H1 (cell line): ENCODE measurements around the gene NHSL2.
A peak's percentile ranks its signal among the peaks of the same experiment; 100 is the strongest.

ENCODE experiments used
- ATF3 ChIP-seq: IDR thresholded peaks from 2 replicates; pipeline ENCODE4 v1.6.1; 2011; ENCODE audit warnings: low read depth, mild to moderate bottlenecking, low read length; ENCODE audit not compliant: insufficient read depth
- CBX8 ChIP-seq: fragments of 300-800, 300-1000 bp; sonication (generic); IDR thresholded peaks from 2 replicates; pipeline ENCODE4 v1.7.1; 2016; ENCODE audit warnings: low read depth, low read length, borderline replicate concordance
- CREB1 ChIP-seq: IDR thresholded peaks from 2 replicates; pipeline ENCODE4 v1.6.1; 2012; ENCODE audit warnings: inconsistent platforms
- NRF1 ChIP-seq: IDR thresholded peaks from 2 replicates; pipeline ENCODE4 v1.6.1; 2011; ENCODE audit warnings: mild to moderate bottlenecking, low read depth, low read length, improper control_type of control experiment
- RFX5 ChIP-seq: IDR thresholded peaks from 2 replicates; pipeline ENCODE4 v1.6.1; 2011; ENCODE audit warnings: low read depth, low read length, improper control_type of control experiment, borderline replicate concordance
- RNF2 ChIP-seq: fragments of 200-900, 300-1000 bp; sonication (generic); IDR thresholded peaks from 2 replicates; pipeline ENCODE4 v1.7.1; 2016; ENCODE audit warnings: borderline replicate concordance, low read depth, mild to moderate bottlenecking, antibody characterized with exemption, low read length; ENCODE audit not compliant: poor library complexity, severe bottlenecking; ENCODE audit errors: missing control alignments
- RXRA ChIP-seq: IDR thresholded peaks from 2 replicates; pipeline ENCODE4 v1.6.1; 2011; ENCODE audit warnings: low read depth, mild to moderate bottlenecking, low read length, moderate library complexity; ENCODE audit not compliant: insufficient read depth
- SIN3A ChIP-seq, 2 experiments: IDR thresholded peaks in 1 of 2; conservative IDR thresholded peaks in 1 of 2; 2 replicates each; pipeline ENCODE4 v1.6.1; 2011 to 2012; ENCODE audit warnings: low read length in 2 of 2, improper control_type of control experiment in 1 of 2, low read depth in 1 of 2, mild to moderate bottlenecking in 1 of 2
- TF ChIP-seq, protein P1 (sequence below), 3 experiments: IDR thresholded peaks; 1 replicate in 2 of 3; 2 replicates in 1 of 3; pipeline versions ENCODE4 v1.5.1 to v1.6.1; 2011; ENCODE audit warnings: low read length in 3 of 3, mild to moderate bottlenecking in 3 of 3, inconsistent platforms in 2 of 3, low read depth in 1 of 3, moderate library complexity in 1 of 3; ENCODE audit not compliant: insufficient read depth in 1 of 3; ENCODE audit errors: control extremely low read depth in 1 of 3

DNA sequence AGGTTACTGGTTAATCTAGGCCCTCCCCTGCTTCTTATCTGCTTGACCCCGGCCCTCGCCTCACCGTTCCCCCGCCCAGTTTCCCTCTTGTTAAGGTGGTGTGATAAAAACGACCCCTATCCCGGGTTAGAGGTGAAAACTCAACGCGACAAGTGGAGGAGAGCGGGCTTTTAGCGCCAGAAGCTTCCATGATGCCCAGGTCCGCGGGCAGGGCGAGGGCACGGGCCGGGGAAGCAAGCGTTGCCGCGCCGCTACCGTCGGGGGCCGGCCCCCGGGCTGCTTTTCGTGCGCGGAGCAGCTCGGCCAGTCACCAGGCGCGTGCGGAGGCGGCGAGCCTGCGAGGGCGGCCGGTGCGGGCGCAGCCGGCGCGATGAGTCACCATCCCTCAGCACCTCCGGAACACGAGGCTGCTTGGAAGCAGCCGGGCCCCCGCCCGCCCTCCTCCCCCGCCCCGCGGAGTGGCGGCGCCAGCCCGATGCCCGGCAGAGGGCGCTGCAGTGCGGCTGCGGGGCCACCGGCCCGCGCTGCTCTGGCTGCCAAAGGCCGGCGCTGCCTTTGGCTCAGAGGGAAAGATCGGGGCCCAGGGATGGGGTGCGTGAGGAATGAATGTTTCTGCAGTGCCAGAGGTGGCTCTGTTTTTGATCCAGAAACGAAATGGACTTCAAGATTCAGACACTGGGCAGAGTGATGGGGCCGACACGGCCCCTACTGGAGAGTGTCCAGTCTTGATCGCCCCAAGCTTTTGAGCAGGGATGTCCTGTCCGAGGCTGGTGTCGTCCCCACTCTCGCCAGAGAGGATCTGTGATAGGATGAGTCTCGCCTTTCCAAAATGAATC, 107.8 kb downstream of the NHSL2 start:
- TF ChIP-seq NRF1 (no peak), RFX5 (no peak), ATF3 (no peak), RXRA (no peak), RNF2 (no peak), CBX8 (no peak), SIN3A (conservative IDR thresholded peaks at IDR 0.05 in 1 of 2, IDR thresholded peaks at IDR 0.05 in 1 of 2; ENCODE audit: low read depth in 1 of 2, low read length in 2 of 2) (no peak), CREB1 (no peak)
- TF ChIP-seq, protein P1, sequence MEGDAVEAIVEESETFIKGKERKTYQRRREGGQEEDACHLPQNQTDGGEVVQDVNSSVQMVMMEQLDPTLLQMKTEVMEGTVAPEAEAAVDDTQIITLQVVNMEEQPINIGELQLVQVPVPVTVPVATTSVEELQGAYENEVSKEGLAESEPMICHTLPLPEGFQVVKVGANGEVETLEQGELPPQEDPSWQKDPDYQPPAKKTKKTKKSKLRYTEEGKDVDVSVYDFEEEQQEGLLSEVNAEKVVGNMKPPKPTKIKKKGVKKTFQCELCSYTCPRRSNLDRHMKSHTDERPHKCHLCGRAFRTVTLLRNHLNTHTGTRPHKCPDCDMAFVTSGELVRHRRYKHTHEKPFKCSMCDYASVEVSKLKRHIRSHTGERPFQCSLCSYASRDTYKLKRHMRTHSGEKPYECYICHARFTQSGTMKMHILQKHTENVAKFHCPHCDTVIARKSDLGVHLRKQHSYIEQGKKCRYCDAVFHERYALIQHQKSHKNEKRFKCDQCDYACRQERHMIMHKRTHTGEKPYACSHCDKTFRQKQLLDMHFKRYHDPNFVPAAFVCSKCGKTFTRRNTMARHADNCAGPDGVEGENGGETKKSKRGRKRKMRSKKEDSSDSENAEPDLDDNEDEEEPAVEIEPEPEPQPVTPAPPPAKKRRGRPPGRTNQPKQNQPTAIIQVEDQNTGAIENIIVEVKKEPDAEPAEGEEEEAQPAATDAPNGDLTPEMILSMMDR (IDR thresholded peaks at IDR 0.05; ENCODE audit: control extremely low read depth in 1 of 3, insufficient read depth in 1 of 3, low read depth in 1 of 3, low read length in 3 of 3): peak; percentile 50 to 77 (median 53)
